ACHN (cell line): ENCODE measurements around the gene UBR4.
"Not testable (repeated sequence)": the region's sequence is repeated elsewhere in the genome, so short reads cannot be mapped to it uniquely, and the experiment has no call there.

Source experiments
- DNase-seq: peaks from one replicate; pipeline ENCODE4 v3.0.0-alpha.2; 2015
- in situ Hi-C: cut with HindIII; loops from 2 replicates; pipeline ENCODE4 v1.10.0; 2017; ENCODE audit warnings: low sequenced_read_pairs, low pct_ligation_motif_present, low pct_unique_long_range_greater_than_20kb

The UBR4 gene

GRCh38 chr1:19199329-19199968 lies 10.6 kb downstream of the UBR4 start:
- no peak for DNase-seq
- in situ Hi-C loops, result no loop called here

GRCh38 chr1:19198820-19199219 lies 11.2 kb downstream of the UBR4 start:
- in situ Hi-C loops, result no loop called here
- DNase-seq, result no peak

- no peak for DNase-seq
- in situ Hi-C loops, result no loop called here
Measured at GRCh38 chr1:19197845-19198244, 12.2 kb downstream of the UBR4 start.

GRCh38 chr1:19196331-19196730 lies 13.7 kb downstream of the UBR4 start:
- DNase-seq, result no peak
- in situ Hi-C loops, result no loop called here

GRCh38 chr1:19193004-19193403 lies 17.1 kb downstream of the UBR4 start:
- in situ Hi-C loops, result no loop called here
- DNase-seq, result no peak

- in situ Hi-C loops, result no loop called here
- no peak for DNase-seq
Measured at GRCh38 chr1:19191811-19192210, 18.3 kb downstream of the UBR4 start.

GRCh38 chr1:19190468-19190867 lies 19.6 kb downstream of the UBR4 start:
- in situ Hi-C loops, result no loop called here
- no peak for DNase-seq

GRCh38 chr1:19189270-19189669 lies 20.8 kb downstream of the UBR4 start:
- in situ Hi-C loops, result no loop called here
- no peak for DNase-seq

GRCh38 chr1:19187852-19188251 lies 22.2 kb downstream of the UBR4 start:
- in situ Hi-C loops, result no loop called here
- DNase-seq, result no peak

GRCh38 chr1:19186001-19186400 lies 24.1 kb downstream of the UBR4 start:
- DNase-seq, result no peak
- in situ Hi-C loops, result no loop called here

GRCh38 chr1:19182223-19182622 lies 27.8 kb downstream of the UBR4 start:
- in situ Hi-C loops, result no loop called here

GRCh38 chr1:19180265-19180657 lies 29.8 kb downstream of the UBR4 start:
- in situ Hi-C loops, DNase-seq: not testable (repeated sequence)

More at GRCh38 chr1:19182223-19182622, 27.8 kb downstream of the UBR4 start:
- no peak for DNase-seq

GRCh38 chr1:19179597-19180264 lies 30.3 kb downstream of the UBR4 start:
- peak; percentile 12 for DNase-seq
- in situ Hi-C loops, result no loop called here

- in situ Hi-C loops, result no loop called here
- no peak for DNase-seq
Measured at GRCh38 chr1:19178734-19179398, 31.2 kb downstream of the UBR4 start.

- in situ Hi-C loops, result no loop called here
- no peak for DNase-seq
Measured at GRCh38 chr1:19177811-19178210, 32.3 kb downstream of the UBR4 start.

GRCh38 chr1:19169642-19170041 lies 40.4 kb downstream of the UBR4 start:
- no peak for DNase-seq
- in situ Hi-C loops, result no loop called here

- in situ Hi-C loops, result no loop called here
- DNase-seq, result no peak
Measured at GRCh38 chr1:19167140-19167539, 42.9 kb downstream of the UBR4 start.

- no peak for DNase-seq
- in situ Hi-C loops, result no loop called here
Measured at GRCh38 chr1:19166066-19166465, 44.0 kb downstream of the UBR4 start.

GRCh38 chr1:19165501-19165900 lies 44.6 kb downstream of the UBR4 start:
- in situ Hi-C loops, result no loop called here
- peak; percentile 35 for DNase-seq
